H9 (cell line): ENCODE results near the gene TAF9. TPM values are rescaled to one million over a fixed set of nuclear protein-coding genes. Genes with fewer than 3 reads are reported as not detected.

Experiments
- DNase-seq: peaks from one replicate; pipeline ENCODE4 v3.0.0-alpha.2; 2017
- H2AFZ ChIP-seq: one replicate; pipeline ENCODE4 v1.6.1; 2013; ENCODE audit warnings: mild to moderate bottlenecking, low read length, control low read depth, moderate library complexity
- H2AK5ac ChIP-seq: 2 replicates; pipeline ENCODE4 v1.6.1; 2013; ENCODE audit warnings: low read length, control low read depth, mixed read lengths; ENCODE audit not compliant: insufficient read length
- H2BK120ac ChIP-seq: one replicate; pipeline ENCODE4 v1.6.1; 2013; ENCODE audit warnings: low read depth, mild to moderate bottlenecking, low read length, control low read depth, inconsistent platforms; ENCODE audit not compliant: poor library complexity, severe bottlenecking
- H2BK12ac ChIP-seq: 2 replicates; pipeline ENCODE4 v1.6.1; 2013; ENCODE audit warnings: low read length, control low read depth, mixed read lengths, low read depth; ENCODE audit not compliant: insufficient read length
- H2BK15ac ChIP-seq: 2 replicates; pipeline ENCODE4 v1.6.1; 2013; ENCODE audit warnings: low read depth, low read length, control low read depth
- H2BK20ac ChIP-seq: one replicate; pipeline ENCODE4 v1.6.1; 2013; ENCODE audit warnings: low read depth, mild to moderate bottlenecking, low read length, control low read depth, inconsistent platforms; ENCODE audit not compliant: poor library complexity, severe bottlenecking
- H2BK5ac ChIP-seq: 2 replicates; pipeline ENCODE4 v1.6.1; 2013; ENCODE audit warnings: low read length, control low read depth, mixed read lengths; ENCODE audit not compliant: insufficient read length
- H3K14ac ChIP-seq: 2 replicates; pipeline ENCODE4 v1.6.1; 2013; ENCODE audit warnings: low read length, control low read depth; ENCODE audit not compliant: insufficient read depth
- H3K18ac ChIP-seq: 2 replicates; pipeline ENCODE4 v1.6.1; 2013; ENCODE audit warnings: low read depth, mild to moderate bottlenecking, mixed read lengths, low read length, control low read depth; ENCODE audit not compliant: insufficient read length
- H3K23ac ChIP-seq: 2 replicates; pipeline ENCODE4 v1.6.1; 2013; ENCODE audit warnings: low read length, control low read depth, mixed read lengths, low read depth; ENCODE audit not compliant: insufficient read length
- H3K23me2 ChIP-seq: 2 replicates; pipeline ENCODE4 v1.6.1; 2013; ENCODE audit warnings: low read depth, mild to moderate bottlenecking, mixed read lengths, low read length, control low read depth; ENCODE audit not compliant: insufficient read length, poor library complexity, severe bottlenecking
- H3K27ac ChIP-seq: 2 replicates; pipeline ENCODE4 v1.5.1; 2013; ENCODE audit warnings: low read length, control low read depth, mixed read lengths, low read depth; ENCODE audit not compliant: insufficient read length
- H3K27me3 ChIP-seq: 2 replicates; pipeline ENCODE4 v1.6.1; 2013; ENCODE audit warnings: low read length, control low read depth, inconsistent platforms; ENCODE audit not compliant: insufficient read depth
- H3K4ac ChIP-seq: 2 replicates; pipeline ENCODE4 v1.6.1; 2013; ENCODE audit warnings: low read depth, mild to moderate bottlenecking, control low read depth, inconsistent platforms, low read length, moderate library complexity
- H3K4me1 ChIP-seq: 2 replicates; pipeline ENCODE4 v1.6.1; 2013; ENCODE audit warnings: low read length, control low read depth, inconsistent platforms; ENCODE audit not compliant: insufficient read depth
- H3K4me2 ChIP-seq: 2 replicates; pipeline ENCODE4 v1.6.1; 2013; ENCODE audit warnings: low read length, control low read depth, mixed read lengths; ENCODE audit not compliant: insufficient read length, insufficient read depth
- H3K56ac ChIP-seq: 2 replicates; pipeline ENCODE4 v1.6.1; 2013; ENCODE audit warnings: low read depth, mild to moderate bottlenecking, mixed read lengths, low read length, control low read depth; ENCODE audit not compliant: insufficient read length
- H3K79me1 ChIP-seq: 2 replicates; pipeline ENCODE4 v1.6.1; 2013; ENCODE audit warnings: low read depth, mild to moderate bottlenecking, moderate library complexity, low read length, control low read depth, inconsistent platforms; ENCODE audit not compliant: insufficient read depth, poor library complexity, severe bottlenecking
- H3K79me2 ChIP-seq: 2 replicates; pipeline ENCODE4 v1.6.1; 2013; ENCODE audit warnings: low read length, control low read depth, inconsistent platforms; ENCODE audit not compliant: insufficient read depth
- H3K9ac ChIP-seq: 2 replicates; pipeline ENCODE4 v1.6.1; 2013; ENCODE audit warnings: low read length, control low read depth, mixed read lengths; ENCODE audit not compliant: insufficient read length; ENCODE audit errors: extremely low read depth
- H3K9me3 ChIP-seq: one replicate; pipeline ENCODE4 v1.6.1; 2013; ENCODE audit warnings: low read depth, low read length, inconsistent platforms; ENCODE audit not compliant: control insufficient read depth
- H3T11ph ChIP-seq: one replicate; pipeline ENCODE4 v1.6.1; 2013; ENCODE audit warnings: mild to moderate bottlenecking, low read length, control low read depth, inconsistent platforms
- H4K20me1 ChIP-seq: one replicate; pipeline ENCODE4 v1.6.1; 2013; ENCODE audit not compliant: control insufficient read depth, insufficient read length, insufficient read depth
- H4K5ac ChIP-seq: 2 replicates; pipeline ENCODE4 v1.6.1; 2013; ENCODE audit warnings: low read depth, mild to moderate bottlenecking, mixed read lengths, low read length, control low read depth; ENCODE audit not compliant: insufficient read length
- H4K8ac ChIP-seq: replicated peaks from 2 replicates; pipeline ENCODE4 v1.6.1; 2013; ENCODE audit warnings: low read length, control low read depth, mixed read lengths, low read depth; ENCODE audit not compliant: insufficient read length
- H4K91ac ChIP-seq: 2 replicates; pipeline ENCODE4 v1.6.1; 2013; ENCODE audit warnings: low read depth, mild to moderate bottlenecking, moderate library complexity, mixed read lengths, low read length, control low read depth; ENCODE audit not compliant: insufficient read length
- H3K27ac Mint-ChIP-seq, 3 experiments: 2 replicates in 2 of 3; 3 replicates in 1 of 3; pipeline ENCODE4 v1.8.0; 2020 to 2021; ENCODE audit warnings: mixed read lengths in 3 of 3, mild to moderate bottlenecking in 1 of 3, moderate library complexity in 1 of 3
- H3K27me3 Mint-ChIP-seq: 2 replicates; pipeline ENCODE4 v1.8.0; 2021; ENCODE audit warnings: low read depth, mild to moderate bottlenecking, moderate library complexity, mixed read lengths
- H3K36me3 Mint-ChIP-seq, 3 experiments: 2 replicates in 2 of 3; 3 replicates in 1 of 3; pipeline ENCODE4 v1.8.0; 2020 to 2021; ENCODE audit warnings: low read depth in 3 of 3, mixed read lengths in 3 of 3; ENCODE audit not compliant: insufficient read depth in 1 of 3
- H3K4me1 Mint-ChIP-seq, 2 experiments: 2 replicates each; pipeline ENCODE4 v1.8.0; 2020; ENCODE audit warnings: mixed read lengths in 2 of 2
- H3K4me3 Mint-ChIP-seq, 2 experiments: 2 replicates in 1 of 2; 3 replicates in 1 of 2; pipeline ENCODE4 v1.8.0; 2020 to 2021; ENCODE audit warnings: mild to moderate bottlenecking in 2 of 2, mixed read lengths in 2 of 2, moderate library complexity in 1 of 2
- H3K9me3 Mint-ChIP-seq, 2 experiments: 2 replicates in 1 of 2; 3 replicates in 1 of 2; pipeline ENCODE4 v1.8.0; 2020; ENCODE audit warnings: mild to moderate bottlenecking in 2 of 2, mixed read lengths in 2 of 2, moderate library complexity in 1 of 2
- total RNA-seq: library from RNA; stranded (reverse); gene quantifications from 2 replicates; pipeline ENCODE4 v1.2.1, GENCODE V29; 2021
- TF ChIP-seq, protein P1 (sequence below): fragments of 200-600 bp; sonication (generic); conservative IDR thresholded peaks from 3 replicates; pipeline ENCODE4 v1.8.0; 2021; ENCODE audit warnings: antibody characterized with exemption, mild to moderate bottlenecking

The TAF9 gene
- total RNA-seq, 1 experiment from 2014 or later, result 85.0 TPM

DNA sequence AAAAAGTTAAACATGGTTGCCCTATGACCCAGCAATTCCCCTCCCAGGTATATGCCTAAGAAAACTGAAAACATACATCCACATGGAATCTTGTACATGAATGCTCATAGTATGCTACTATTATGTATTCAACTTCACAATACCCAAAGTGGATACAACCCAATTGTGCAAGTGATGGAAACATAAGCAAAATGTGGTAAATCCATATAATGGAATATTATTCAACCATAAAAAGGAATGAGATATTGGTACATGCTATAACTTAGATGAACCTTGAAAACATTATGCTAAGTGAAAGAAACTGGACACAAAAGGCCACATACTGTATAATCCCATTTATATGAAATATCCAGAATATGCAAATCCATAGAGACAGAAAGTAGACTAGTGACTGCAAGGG is 18.7 kb downstream of the TAF9 start:
- Histone ChIP-seq H4K91ac (no peak overlapping the region), H4K8ac (no peak overlapping the region), H3K23ac (no peak overlapping the region), H3K27me3 (no peaks in the 10 kb centered on the region), H2BK120ac (no peak overlapping the region), H2AK5ac (no peak overlapping the region), H2BK12ac (no peak overlapping the region), H2BK20ac (no peak overlapping the region), H3K18ac (no peak overlapping the region), H3K14ac (no peak overlapping the region), H3K4me1 (peaks cover 4% of the 10 kb centered on the region; the same call in 1 of the 2 replicates), H3K56ac (no peak overlapping the region), H3K27ac (no peak overlapping the region), H3K9me3 (no peaks in the 10 kb centered on the region), H2AFZ (no peak overlapping the region), H3K79me1 (no peaks in the 10 kb centered on the region), H3K9ac (no peak overlapping the region), H3K4me2 (no peak overlapping the region), H3K23me2 (no peaks in the 10 kb centered on the region), H2BK15ac (no peak overlapping the region), H2BK5ac (no peak overlapping the region), H3T11ph (no peak overlapping the region), H3K79me2 (no peaks in the 10 kb centered on the region), H3K4ac (no peak overlapping the region), H4K20me1 (no peaks in the 10 kb centered on the region), H4K5ac (no peak overlapping the region)
- H3K27ac Mint-ChIP-seq, result no peak overlapping the region
- H3K4me3 Mint-ChIP-seq, result no peak overlapping the region
- H3K27me3 Mint-ChIP-seq, result no peaks in the 10 kb centered on the region
- TF ChIP-seq, protein P1, sequence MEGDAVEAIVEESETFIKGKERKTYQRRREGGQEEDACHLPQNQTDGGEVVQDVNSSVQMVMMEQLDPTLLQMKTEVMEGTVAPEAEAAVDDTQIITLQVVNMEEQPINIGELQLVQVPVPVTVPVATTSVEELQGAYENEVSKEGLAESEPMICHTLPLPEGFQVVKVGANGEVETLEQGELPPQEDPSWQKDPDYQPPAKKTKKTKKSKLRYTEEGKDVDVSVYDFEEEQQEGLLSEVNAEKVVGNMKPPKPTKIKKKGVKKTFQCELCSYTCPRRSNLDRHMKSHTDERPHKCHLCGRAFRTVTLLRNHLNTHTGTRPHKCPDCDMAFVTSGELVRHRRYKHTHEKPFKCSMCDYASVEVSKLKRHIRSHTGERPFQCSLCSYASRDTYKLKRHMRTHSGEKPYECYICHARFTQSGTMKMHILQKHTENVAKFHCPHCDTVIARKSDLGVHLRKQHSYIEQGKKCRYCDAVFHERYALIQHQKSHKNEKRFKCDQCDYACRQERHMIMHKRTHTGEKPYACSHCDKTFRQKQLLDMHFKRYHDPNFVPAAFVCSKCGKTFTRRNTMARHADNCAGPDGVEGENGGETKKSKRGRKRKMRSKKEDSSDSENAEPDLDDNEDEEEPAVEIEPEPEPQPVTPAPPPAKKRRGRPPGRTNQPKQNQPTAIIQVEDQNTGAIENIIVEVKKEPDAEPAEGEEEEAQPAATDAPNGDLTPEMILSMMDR, result no peak
- peaks cover 5 to 7% of the 10 kb centered on the region in 2 experiments for H3K4me1 Mint-ChIP-seq
- H3K9me3 Mint-ChIP-seq, result no peaks in the 10 kb centered on the region
- DNase-seq, result no peak
- H3K36me3 Mint-ChIP-seq, result peaks cover 15 to 25% (median 25%) of the 10 kb centered on the region in 3 experiments; a peak in 6 of 7 replicates
